Stimulated activated naive CD8-positive, alpha-beta T cell treated with anti-CD3 and anti-CD28 coated beads, Interleukin-15, amount 100 ng/mL, for 72 hours (primary cell): ENCODE data around the gene COX4I2.
"Not testable (repeated sequence)": the region's sequence is repeated elsewhere in the genome, so short reads cannot be mapped to it uniquely, and the experiment has no call there.

Source experiments
- ATAC-seq: fragments of 150-1000 bp; cut with Tn5 transposase; 2 replicates; pipeline ENCODE4 v1.10.0; 2021; ENCODE audit warnings: mild to moderate bottlenecking, moderate library complexity
- DNase-seq, 2 donors: peaks; one replicate each; pipeline ENCODE4 v3.0.0; 2021 to 2022
- H3K27ac Mint-ChIP-seq, 2 donors: one replicate each; pipeline ENCODE4 v1.8.0; 2022; ENCODE audit warnings: mild to moderate bottlenecking in 2 of 2, mixed read lengths in 2 of 2, moderate library complexity in 2 of 2
- H3K27me3 Mint-ChIP-seq: one replicate; pipeline ENCODE4 v1.8.0; 2022; ENCODE audit warnings: mixed read lengths
- H3K4me1 Mint-ChIP-seq: one replicate; pipeline ENCODE4 v1.8.0; 2022; ENCODE audit warnings: mild to moderate bottlenecking, mixed read lengths
- H3K4me3 Mint-ChIP-seq, 2 donors: one replicate each; pipeline ENCODE4 v1.8.0; 2022; ENCODE audit warnings: mild to moderate bottlenecking in 2 of 2, mixed read lengths in 2 of 2, moderate library complexity in 1 of 2
- H3K9me3 Mint-ChIP-seq, 2 donors: one replicate each; pipeline ENCODE4 v1.8.0; 2022; ENCODE audit warnings: mixed read lengths in 2 of 2

The COX4I2 gene

DNA sequence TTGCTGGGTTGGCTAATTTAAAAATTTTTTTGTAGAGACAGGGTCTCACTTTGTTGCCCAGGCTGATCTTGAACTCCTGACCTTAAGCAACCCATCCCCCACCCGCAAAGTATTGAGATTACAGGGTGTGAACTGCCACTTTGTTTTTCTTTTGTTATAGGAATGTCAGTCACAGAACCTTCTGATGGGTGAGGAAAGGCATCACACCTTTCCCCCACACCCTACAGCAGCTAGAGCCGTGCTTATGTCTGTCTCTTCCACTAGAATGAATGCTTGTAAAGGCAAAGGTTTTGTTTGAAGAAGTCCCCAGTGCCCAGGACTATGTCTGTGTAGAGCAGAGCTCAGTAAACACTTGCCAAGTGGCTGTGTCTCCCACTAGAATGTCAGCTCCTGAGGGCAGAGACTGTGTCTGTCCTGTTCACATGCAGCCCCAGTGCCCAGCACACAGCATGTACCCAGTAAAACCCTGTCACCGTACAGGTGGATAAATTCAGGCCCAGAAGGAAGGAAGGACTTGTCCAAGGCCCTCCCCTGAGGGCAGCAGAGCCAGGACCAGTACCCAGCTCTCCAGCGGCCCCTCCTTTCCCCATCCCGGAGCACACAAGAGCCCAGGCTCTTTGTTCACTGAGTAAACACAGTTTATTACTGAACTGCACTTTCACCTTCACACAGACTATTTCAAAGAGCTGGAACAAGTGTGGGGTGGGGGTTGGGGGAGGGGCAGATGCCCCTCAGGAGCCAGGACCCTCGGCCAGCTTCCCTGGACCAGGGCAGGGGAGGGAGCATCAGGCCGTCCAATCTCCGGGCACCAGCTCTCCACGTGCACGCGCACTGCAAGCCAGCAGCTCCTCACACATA, 26.4 kb downstream of the COX4I2 start:
- Mint-ChIP-seq H3K4me1 (peaks cover 83% of the 10 kb centered on the region), H3K9me3 (no peaks in the 10 kb centered on the region), H3K27ac (peak overlapping the region; percentile 0 to 96), H3K27me3 (no peaks in the 10 kb centered on the region), H3K4me3 (no peak overlapping the region)
- ATAC-seq (no peak), DNase-seq (no peak)

DNA sequence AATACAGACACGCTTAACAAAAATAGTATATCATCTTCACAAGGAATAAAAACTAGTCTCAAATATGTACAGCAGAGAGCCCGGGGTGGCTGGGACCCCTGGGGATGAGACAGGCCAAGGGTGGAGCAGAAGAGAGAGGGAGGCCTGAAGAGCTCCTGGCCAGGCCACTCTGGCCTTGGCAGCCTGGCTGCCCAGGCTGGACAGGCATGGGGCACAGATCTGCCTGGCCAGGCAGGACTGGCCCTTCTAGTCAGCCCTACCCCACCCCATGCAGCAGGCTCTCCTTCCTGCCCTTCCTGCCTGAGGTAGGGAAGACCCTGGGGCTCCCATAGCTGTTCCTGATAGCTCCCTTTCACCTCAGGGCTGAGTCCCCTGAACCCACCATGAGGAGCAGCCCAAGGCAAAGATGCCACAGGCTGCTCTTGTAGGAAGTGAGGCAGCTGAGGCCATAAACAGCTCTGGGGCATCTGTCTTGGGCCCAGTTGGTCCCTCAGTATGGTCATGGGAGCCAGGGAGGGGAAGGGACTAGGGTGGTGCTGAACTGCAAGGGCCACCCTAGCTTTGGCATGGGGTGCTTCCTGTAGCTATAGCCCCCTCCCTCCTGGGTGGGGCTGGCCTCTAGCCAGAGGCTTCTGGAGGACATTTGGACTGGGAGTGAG, 27.1 kb downstream of the COX4I2 start:
- ATAC-seq (no peak), DNase-seq (no peak)
- H3K9me3 Mint-ChIP-seq, result no peaks in the 10 kb centered on the region
- peak overlapping the region; percentile 53 to 96 for H3K27ac Mint-ChIP-seq
- H3K27me3 Mint-ChIP-seq, result no peaks in the 10 kb centered on the region
- peak overlapping the region in 1 of 2 donors; percentile 2 for H3K4me3 Mint-ChIP-seq
- peaks cover 91% of the 10 kb centered on the region for H3K4me1 Mint-ChIP-seq

DNA sequence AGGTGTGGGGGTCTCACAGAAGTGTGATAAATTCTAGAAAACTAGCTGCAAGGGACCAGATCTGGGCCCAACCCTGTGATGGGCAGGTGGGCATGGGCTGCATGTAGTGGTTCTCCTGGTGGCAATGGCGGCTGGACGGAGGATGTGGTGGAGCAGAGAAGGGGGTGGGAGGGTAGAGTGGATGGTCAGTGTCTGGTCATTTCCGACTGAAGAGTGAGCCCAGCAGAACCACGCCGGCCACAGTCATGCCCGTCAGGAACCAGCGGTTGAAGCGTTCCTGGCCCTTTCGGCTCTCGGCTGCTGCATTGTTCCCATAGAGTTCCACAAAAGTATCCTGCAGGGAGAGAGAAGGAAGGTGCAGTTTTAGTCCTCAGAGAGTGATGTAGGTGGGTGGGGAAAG, 28.0 kb downstream of the COX4I2 start:
- H3K9me3 Mint-ChIP-seq, result no peaks in the 10 kb centered on the region
- ATAC-seq (no peak), DNase-seq (no peak)
- peak overlapping the region in 1 of 2 donors; percentile 91 for H3K27ac Mint-ChIP-seq
- no peak overlapping the region for H3K4me3 Mint-ChIP-seq
- no peaks in the 10 kb centered on the region for H3K27me3 Mint-ChIP-seq
- peaks cover 96% of the 10 kb centered on the region for H3K4me1 Mint-ChIP-seq

GRCh38 chr20:31666258-31667042, 28.7 kb downstream of the COX4I2 start:
- Mint-ChIP-seq H3K27me3 (no peaks in the 10 kb centered on the region), H3K27ac (peak overlapping the region; percentile 79 to 92), H3K4me3 (peak overlapping the region in 1 of 2 donors; percentile 41), H3K4me1 (peaks cover 97% of the 10 kb centered on the region), H3K9me3 (no peaks in the 10 kb centered on the region)
- ATAC-seq (peak; percentile 79), DNase-seq (peak in 1 of 2 donors; percentile 54)

- Mint-ChIP-seq H3K9me3 (no peaks in the 10 kb centered on the region), H3K27ac (peak overlapping the region; percentile 9 to 50), H3K4me1 (peaks cover 96% of the 10 kb centered on the region), H3K27me3 (no peaks in the 10 kb centered on the region), H3K4me3 (peak overlapping the region in 1 of 2 donors; percentile 13)
- ATAC-seq (no peak), DNase-seq (no peak)
These were observed 29.9 kb downstream of the COX4I2 start for GRCh38 chr20:31667315-31668285.

GRCh38 chr20:31668944-31669343, 31.2 kb downstream of the COX4I2 start:
- not testable (repeated sequence) for H3K27me3 Mint-ChIP-seq, DNase-seq, H3K4me3 Mint-ChIP-seq, ATAC-seq, H3K9me3 Mint-ChIP-seq
- peak overlapping the region; percentile 9 to 68 for H3K27ac Mint-ChIP-seq
- H3K4me1 Mint-ChIP-seq, result peaks cover 96% of the 10 kb centered on the region

- H3K9me3 Mint-ChIP-seq, result no peaks in the 10 kb centered on the region
- no peak for DNase-seq
These were observed 32.2 kb downstream of the COX4I2 start for GRCh38 chr20:31669876-31670275.

DNA sequence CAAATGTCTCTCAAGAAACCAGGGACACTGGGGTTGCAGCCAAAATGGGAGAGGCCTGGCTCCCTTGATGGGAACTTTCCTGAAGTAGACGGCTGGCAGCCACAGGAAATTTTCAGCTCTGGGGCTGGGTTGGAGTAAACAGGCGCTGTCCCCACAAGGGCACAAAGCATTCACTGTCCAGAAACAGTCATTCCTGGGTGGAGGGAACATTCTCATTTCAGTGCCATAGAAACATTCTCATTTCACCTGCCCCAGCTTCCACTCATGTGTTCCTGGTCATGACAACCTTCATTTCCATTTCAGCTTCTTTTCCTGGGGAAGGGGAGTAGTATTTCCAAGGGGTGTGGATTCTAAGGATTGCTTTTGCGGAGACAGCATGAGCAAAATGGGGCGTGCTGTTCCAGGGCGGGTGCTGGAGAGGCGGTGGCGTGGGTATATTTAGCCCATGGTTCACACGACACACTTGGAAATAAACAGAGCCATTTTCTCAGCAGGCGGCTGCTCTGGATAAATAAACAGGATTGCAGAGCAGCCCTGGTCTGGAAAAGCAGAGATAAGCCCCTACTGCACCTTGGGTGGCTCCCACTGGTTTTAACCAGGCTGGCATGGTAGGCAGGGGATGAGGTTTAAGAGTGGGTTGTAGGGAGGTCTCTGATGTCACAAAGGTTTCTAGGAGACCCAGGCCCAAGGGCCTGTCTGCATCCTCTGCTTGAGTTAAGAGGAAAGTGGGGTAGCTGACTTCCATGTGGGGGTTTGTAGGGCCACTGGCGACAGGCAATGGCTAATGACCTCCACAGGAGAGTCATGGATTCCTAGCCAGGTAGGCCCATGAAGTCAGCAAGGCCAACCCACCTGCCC, 32.9 kb downstream of the COX4I2 start:
- Mint-ChIP-seq H3K4me3 (no peak overlapping the region), H3K27me3 (no peaks in the 10 kb centered on the region), H3K9me3 (no peaks in the 10 kb centered on the region), H3K4me1 (peaks cover 96% of the 10 kb centered on the region), H3K27ac (peak overlapping the region; percentile 90 to 91)
- ATAC-seq (no peak), DNase-seq (no peak)

More at GRCh38 chr20:31669876-31670275, 32.2 kb downstream of the COX4I2 start:
- Mint-ChIP-seq H3K27me3 (no peaks in the 10 kb centered on the region), H3K4me3 (no peak overlapping the region), H3K27ac (peak overlapping the region; percentile 68 to 90), H3K4me1 (peaks cover 96% of the 10 kb centered on the region)
- ATAC-seq, result no peak

DNA sequence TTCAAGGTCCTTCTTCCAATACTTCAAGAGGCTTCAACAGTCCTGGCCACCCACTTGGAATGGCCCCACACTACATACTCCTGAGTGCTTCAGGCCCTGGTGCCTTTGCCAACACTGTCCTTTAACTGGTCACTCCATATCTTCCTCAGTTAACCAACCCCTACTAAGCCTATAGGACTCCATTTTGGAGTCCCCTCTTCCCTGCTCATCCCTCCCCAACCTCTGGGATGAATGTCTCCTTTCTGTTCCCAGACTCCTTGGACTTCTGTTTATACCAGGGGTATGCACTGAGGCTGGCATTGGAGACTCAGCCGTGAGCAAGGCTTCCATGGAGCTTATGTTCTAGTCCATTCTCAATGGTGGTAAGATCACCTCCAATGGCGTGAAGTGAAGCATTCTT, 33.6 kb downstream of the COX4I2 start:
- H3K4me3 Mint-ChIP-seq, result no peak overlapping the region
- peak overlapping the region in 1 of 2 donors; percentile 91 for H3K27ac Mint-ChIP-seq
- peaks cover 96% of the 10 kb centered on the region for H3K4me1 Mint-ChIP-seq
- no peaks in the 10 kb centered on the region for H3K27me3 Mint-ChIP-seq
- ATAC-seq, result no peak
- DNase-seq, result no peak
- no peaks in the 10 kb centered on the region for H3K9me3 Mint-ChIP-seq

DNA sequence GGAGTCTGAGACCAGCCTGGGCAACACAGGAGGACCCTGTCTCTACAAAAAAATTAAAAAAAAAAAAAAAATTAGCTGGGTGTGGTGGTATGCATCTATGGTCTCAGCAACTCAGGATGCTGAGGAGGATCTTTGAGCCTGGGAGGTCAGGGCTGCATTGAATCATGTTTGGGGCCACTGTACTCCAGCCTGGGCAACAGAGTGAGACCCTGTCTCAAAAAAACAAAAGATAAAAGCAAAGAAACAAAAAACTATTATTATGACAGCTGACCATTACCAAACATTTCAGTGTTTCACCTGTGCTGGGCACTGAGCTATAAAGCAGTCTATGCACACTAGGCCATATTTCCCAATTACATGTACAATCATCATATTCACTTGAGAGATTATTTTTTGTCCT, 35.7 kb downstream of the COX4I2 start:
- peak overlapping the region in 1 of 2 donors; percentile 85 for H3K27ac Mint-ChIP-seq
- ATAC-seq, result no peak
- no peak overlapping the region for H3K4me3 Mint-ChIP-seq
- DNase-seq, result no peak
- no peaks in the 10 kb centered on the region for H3K9me3 Mint-ChIP-seq
- peaks cover 96% of the 10 kb centered on the region for H3K4me1 Mint-ChIP-seq
- H3K27me3 Mint-ChIP-seq, result no peaks in the 10 kb centered on the region

GRCh38 chr20:31673943-31674463, 36.3 kb downstream of the COX4I2 start:
- ATAC-seq (no peak), DNase-seq (no peak)
- Mint-ChIP-seq H3K4me3 (peak overlapping the region; percentile 13 to 89), H3K27ac (peak overlapping the region; percentile 0 to 85), H3K27me3 (no peaks in the 10 kb centered on the region), H3K9me3 (no peaks in the 10 kb centered on the region), H3K4me1 (peaks cover 99% of the 10 kb centered on the region)

GRCh38 chr20:31674895-31675827, 37.4 kb downstream of the COX4I2 start:
- DNase-seq (peak; percentile 33 to 72), ATAC-seq (peak; percentile 78)
- H3K27me3 Mint-ChIP-seq, result no peaks in the 10 kb centered on the region
- peaks cover 99% of the 10 kb centered on the region for H3K4me1 Mint-ChIP-seq
- H3K27ac Mint-ChIP-seq, result peak overlapping the region; percentile 85 to 97
- H3K9me3 Mint-ChIP-seq, result no peaks in the 10 kb centered on the region
- peak overlapping the region; percentile 89 to 94 for H3K4me3 Mint-ChIP-seq
